Subcutaneous adipose tissue (tissue), 4 donors: ENCODE data around the gene FAM110A. TPM values are rescaled to one million over a fixed set of nuclear protein-coding genes. Genes with fewer than 3 reads are reported as not detected.

Experiments
- CTCF ChIP-seq: fragments of 450-650 bp; IDR thresholded peaks from one replicate; pipeline ENCODE4 v1.5.1; 2016; ENCODE audit warnings: low read depth, mild to moderate bottlenecking, control low read depth, antibody characterized with exemption, moderate library complexity
- total RNA-seq, 4 donors: library from RNA; depleted of rRNA; stranded (reverse); fragments of >200 nt; gene quantifications; one replicate each; pipeline ENCODE4 v1.1.0, GENCODE V29; 2016

The FAM110A gene
- total RNA-seq, 4 donors from 2014 or later, result 2.7 to 4.6 (median 2.8) TPM; not detected in 1

GRCh38 chr20:821046-821730 lies 12.3 kb upstream of the FAM110A start:
- TF ChIP-seq CTCF, result no peak

DNA sequence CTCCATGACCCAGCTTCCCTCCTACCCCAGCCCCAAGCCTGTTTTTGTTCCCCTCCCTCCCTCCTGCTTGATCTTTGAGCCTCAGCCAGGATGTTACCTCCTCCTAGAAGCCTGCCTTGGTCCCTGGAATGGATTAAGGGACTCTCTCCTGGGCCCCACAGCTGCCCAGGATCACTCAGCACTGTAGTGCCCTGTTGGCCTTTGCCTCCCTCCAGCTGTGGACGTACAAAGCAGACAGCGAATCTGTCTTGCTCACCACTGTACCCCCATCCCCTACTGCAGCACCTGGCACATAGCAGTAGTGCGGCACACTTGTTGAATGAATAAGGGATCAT lies 11.8 kb upstream of the FAM110A start:
- TF ChIP-seq CTCF, result no peak

- TF ChIP-seq CTCF, result no peak
Measured at GRCh38 chr20:822651-823573, 10.6 kb upstream of the FAM110A start.

GRCh38 chr20:823574-823902 lies 10.0 kb upstream of the FAM110A start:
- TF ChIP-seq CTCF, result no peak

- no peak for TF ChIP-seq CTCF
Measured at GRCh38 chr20:824490-824889, 9.0 kb upstream of the FAM110A start.

- no peak for TF ChIP-seq CTCF
Measured at GRCh38 chr20:824916-825315, 8.6 kb upstream of the FAM110A start.

- no peak for TF ChIP-seq CTCF
Measured at GRCh38 chr20:825710-826421, 7.6 kb upstream of the FAM110A start.
